Subcutaneous preadipocyte (primary cell): Measurements from ENCODE around the gene CSKMT. TPM values are rescaled to one million over a fixed set of nuclear protein-coding genes. Genes with fewer than 3 reads are reported as not detected.

Source experiments
- small RNA-seq: library from RNA; depleted of rRNA; stranded (forward); fragments of <200 nt; gene quantifications from one replicate; pipeline ENCODE3, GENCODE V24; 2012
- total RNA-seq: library from RNA; depleted of rRNA; stranded (reverse); fragments of >200 nt; gene quantifications from 2 replicates; pipeline ENCODE4 v1.2.3, GENCODE V29; 2012

The CSKMT gene, protein sequence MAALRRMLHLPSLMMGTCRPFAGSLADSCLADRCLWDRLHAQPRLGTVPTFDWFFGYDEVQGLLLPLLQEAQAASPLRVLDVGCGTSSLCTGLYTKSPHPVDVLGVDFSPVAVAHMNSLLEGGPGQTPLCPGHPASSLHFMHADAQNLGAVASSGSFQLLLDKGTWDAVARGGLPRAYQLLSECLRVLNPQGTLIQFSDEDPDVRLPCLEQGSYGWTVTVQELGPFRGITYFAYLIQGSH
- total RNA-seq = 8.5 and 17.6 TPM in 2 replicates

DNA sequence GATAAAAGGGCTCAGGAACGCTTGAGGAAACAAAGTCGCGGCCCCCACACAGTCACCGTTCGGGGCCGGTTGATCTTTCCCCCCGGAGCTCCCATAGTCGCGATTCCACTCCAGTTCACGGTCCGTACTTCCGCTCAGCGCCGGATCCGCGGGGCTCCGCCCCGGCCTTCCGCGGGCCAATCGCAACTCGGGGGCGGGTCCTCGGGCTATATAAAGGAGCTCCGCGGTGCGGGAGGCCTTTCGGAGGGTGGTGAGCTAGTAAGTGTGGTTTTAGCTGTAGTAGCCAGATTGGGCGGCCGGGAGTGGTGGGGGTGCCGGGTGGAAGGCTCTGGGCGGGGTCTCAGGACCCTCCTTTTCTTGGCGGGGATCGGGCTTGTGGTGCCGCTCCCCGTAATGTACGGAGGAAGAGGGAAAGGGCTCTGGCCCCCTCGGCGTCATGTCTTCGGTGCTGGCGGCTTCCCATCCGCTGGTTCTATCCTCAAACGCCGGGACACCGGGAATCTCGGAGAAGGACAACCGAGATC lies at the start of gene CSKMT, which contains the start of gene C11orf98:
Gene CSKMT, plus strand, starts transcription at position 238 of the 524 bp plus-strand sequence. CDS start 568 bp downstream, outside the sequence.
Gene C11orf98, minus strand, starts transcription at position 136 of the 524 bp plus-strand sequence. Its CDS starts 41 bp downstream, at position 95.

DNA sequence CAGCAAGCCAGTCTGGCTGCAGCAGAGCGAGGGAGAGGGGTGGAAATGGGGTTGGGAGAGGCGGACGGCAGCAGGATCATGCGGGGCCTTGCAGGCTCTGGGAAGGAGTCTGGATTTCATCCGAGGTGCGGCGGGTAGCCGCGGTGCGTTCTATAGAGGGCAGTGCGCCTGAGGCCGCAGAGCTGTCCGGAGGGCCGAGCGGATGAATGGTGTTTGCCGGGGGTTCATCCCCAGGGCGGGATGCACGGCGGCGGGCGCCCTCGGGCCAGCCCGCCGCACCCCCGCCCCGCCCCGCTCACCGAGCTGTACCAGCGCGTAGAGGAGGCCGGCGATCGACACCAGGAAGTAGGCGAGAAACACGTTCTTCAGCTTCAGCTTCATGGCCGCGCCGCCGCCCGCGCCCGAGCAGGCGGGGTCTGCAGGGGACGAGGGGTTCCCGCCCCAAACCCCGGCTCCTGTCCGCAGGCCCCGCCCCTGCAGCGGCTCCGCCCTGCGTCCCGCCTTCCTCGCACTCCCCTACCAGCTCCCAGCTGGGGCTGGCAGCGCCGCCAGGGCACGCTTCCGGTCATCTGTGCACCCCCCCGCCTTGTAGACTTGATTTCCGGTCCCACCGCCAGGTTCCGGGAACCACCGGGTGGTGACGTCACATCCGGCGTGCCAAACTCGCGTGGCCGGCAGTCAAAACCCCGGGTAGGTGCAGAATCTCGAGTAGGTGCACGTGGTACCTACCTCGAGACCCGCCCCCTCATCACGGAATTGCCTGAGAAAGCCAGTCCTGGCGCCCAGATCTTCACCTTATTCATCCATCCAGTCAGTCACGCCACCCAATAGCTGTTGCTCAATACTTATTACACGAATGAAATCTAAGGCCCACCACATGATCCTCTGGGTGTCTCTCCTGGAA lies 43.3 kb upstream of the CSKMT start, which contains the start of gene B3GAT3:
Gene B3GAT3, minus strand, starts transcription at position 420 of the 904 bp plus-strand sequence. Its CDS starts 39 bp downstream, at position 381.

DNA sequence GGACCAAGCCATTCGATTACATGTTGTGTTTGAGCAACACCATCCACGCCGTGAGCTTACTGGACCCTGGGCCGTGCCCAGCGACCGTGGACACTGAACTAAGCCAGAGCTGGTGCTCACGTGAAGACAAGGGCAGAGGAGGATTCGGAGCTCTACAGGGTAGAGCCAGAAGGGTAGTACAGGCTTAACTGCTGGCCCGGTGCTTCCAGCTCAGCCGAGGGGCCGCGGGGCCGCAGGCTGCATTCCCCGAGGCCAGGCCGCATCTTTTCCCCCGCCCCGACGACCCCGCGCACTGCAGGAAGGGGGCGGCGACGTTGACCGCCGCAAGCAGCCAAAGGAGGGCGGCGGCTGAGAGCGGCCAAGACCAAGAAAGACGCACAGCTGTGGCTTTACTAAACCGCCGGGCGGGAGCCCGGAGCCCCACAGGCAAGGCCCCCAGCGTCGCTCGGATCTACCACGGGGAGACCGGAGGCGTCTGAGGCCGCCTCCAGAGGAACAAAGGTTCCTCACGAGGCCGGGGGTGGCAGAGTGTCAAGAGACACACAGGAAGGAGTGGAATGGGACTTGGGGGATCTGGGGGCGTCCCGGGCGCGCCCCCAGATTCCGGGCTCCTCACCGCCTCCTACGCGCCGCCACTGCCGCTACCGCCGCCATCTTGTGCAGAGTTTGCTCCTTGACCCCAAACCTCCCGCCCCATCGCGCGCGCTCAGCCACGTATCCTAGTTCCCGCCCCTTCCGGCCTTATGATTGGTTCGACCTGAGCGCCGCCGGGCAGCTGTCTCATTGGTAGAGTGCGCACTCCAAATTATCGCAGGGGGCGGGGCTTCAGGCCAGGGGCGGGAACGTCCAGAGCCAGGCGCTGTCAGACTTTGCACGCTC lies 18.9 kb upstream of the CSKMT start, which contains the start of gene GANAB:
Gene GANAB, minus strand, starts transcription at position 668 of the 879 bp plus-strand sequence. Its CDS starts 14 bp downstream, at position 654.

DNA sequence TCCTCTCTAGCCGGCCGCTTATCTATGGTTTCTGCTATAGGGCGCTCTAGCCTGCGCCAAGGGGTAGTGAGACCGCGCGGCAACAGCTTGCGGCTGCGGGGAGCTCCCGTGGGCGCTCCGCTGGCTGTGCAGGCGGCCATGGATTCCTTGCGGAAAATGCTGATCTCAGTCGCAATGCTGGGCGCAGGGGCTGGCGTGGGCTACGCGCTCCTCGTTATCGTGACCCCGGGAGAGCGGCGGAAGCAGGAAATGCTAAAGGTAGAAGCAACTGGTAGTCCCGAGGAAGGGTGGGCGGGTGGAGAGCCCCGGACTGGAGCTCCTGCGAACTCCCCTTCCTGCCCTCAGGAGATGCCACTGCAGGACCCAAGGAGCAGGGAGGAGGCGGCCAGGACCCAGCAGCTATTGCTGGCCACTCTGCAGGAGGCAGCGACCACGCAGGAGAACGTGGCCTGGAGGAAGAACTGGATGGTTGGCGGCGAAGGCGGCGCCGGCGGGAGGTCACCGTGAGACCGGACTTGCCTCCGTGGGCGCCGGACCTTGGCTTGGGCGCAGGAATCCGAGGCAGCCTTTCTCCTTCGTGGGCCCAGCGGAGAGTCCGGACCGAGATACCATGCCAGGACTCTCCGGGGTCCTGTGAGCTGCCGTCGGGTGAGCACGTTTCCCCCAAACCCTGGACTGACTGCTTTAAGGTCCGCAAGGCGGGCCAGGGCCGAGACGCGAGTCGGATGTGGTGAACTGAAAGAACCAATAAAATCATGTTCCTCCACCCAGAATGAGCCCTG lies 6.7 kb downstream of the CSKMT start, which contains the start of the genes LBHD1 and UQCC3:
Gene LBHD1, minus strand, starts transcription at position 660 of the 782 bp plus-strand sequence. CDS start 2,236 bp downstream, outside the sequence.
Gene UQCC3, plus strand, starts transcription at position 66 of the 782 bp plus-strand sequence. Its CDS starts 73 bp downstream, at position 139.

DNA sequence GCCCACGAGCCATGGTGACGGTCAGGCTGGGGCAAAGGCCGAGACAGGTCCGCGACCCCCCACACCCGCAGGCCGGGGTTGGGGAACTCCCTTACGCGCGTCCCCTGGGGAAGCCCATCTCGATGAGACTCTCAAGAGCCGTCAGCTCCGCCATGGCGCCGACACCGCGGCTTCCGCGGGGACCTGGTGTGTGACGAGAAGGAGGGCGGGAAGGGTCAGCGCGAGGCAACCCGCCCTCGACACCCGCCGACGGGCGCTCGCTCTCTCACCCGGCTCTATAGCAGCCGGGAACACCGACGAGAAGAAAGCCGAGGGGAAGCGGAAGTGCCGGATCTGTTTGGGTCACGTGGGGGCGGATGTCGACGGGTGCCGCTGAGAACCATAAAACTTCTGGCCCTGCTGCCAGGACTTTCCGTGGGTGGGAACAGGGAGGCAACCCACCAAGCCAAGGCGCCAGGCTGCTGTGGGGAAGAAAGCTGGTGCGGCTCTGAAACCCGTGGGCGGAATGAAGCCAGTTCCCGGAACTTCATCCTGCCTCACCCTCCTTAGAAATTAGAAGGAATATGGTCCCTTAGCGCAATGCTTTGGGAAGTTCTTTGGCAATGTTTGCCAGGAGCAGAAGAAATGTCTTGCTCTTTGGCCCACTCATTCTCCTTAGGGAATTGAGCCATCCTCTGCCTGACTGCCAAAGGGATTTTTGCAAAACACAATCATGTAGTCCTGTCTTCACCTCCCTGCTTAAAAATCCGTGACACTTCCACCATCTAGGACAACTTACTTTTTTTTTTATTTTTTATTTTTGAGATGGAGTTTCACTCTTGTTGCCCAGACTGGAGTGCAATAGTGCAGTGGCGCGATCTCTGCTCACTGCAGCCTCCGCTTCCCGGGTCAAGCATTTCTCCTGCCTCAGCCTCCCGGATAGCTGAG lies 13.9 kb downstream of the CSKMT start, which contains the start of gene UBXN1:
Gene UBXN1, minus strand, starts transcription at position 304 of the 927 bp plus-strand sequence. Its CDS starts 150 bp downstream, at position 154.

DNA sequence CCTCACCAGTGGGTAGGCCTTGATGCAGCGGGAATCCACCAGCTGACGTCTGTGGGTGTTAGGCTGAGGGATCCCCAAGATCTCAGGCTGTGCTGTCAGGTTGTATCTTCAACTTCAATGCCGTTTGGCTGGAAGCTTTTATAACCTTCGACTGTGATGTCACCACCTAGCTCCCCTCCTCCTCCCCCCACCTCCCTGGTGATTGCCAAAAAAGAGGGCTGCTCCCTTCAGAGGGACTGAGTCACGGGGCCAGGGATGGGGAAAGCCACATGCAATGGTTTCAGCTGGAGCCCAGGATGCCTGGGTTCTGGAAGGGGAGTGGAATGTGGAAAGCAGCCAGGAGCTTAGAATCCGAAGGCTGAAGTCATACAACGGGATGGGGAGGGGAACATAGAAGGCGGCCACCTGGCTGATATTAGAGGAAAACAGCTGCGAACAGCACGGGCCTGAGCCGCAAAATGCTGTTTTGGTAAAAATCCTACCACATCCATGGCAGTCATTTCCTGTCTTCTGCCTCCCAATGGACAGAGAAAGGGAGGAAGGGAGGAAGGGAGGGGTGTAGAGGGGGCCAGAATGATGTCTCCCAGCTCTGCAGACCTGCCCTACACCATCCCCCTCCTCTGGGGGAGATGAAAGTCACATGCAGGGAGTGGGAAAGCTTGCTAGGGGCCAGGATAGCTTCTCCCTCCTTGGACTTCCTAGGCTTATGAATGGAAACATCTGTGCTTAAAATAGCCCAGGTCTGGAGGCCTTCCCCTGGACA lies 24.5 kb downstream of the CSKMT start, which contains the start of gene LRRN4CL:
Gene LRRN4CL, minus strand, starts transcription at position 110 of the 763 bp plus-strand sequence. CDS start 1,022 bp downstream, outside the sequence.

DNA sequence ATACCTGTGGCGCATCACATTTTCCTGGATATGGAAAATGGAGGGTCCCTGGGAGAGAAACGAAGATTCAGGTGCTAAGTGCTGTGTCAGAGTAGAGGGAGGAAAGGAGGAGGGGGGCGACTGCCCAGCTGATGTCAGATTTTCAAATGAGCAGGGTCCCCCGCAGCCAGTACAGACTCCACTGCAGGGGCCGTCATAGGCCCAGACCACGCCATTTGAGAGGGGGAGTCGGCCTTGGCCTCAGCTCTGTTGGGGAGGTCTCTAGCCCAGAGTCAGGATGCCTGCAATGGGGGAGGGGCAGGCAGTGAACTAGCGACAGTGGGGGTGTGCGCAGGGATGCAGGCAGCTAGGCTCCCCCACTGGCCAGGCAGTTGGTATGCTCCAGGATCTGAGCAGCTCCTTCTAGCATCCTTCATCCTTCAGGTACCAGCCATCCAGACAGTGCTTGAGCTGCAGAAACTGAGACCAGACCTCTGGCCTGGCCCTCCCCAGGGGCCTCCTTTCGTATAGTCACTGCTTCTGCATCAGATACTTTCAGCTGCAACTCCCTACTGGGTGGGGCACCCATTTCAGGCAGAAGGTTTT lies 42.3 kb downstream of the CSKMT start, which contains the start of the genes BSCL2 and GNG3:
Gene BSCL2, minus strand, starts transcription at position 148 of the 585 bp plus-strand sequence. CDS start 229 bp downstream, outside the sequence.
Gene GNG3, plus strand, starts transcription at position 400 of the 585 bp plus-strand sequence. CDS start 620 bp downstream, outside the sequence.

Small RNAs within 50 kb of the gene (small RNA-seq; reads per million reads assigned to genes)
- gene SNORA57 = not detected

Other genes with a start within 250 kb of the CSKMT start
- gene SCGB1A1, start 246.3 kb upstream of the CSKMT start, total RNA-seq = not detected in 2 replicates
- 800 and 1,162 TPM in 2 replicates for gene AHNAK, start 118.5 kb upstream of the CSKMT start, total RNA-seq
- 828 and 1,333 TPM in 2 replicates for gene EEF1G, start 91.4 kb upstream of the CSKMT start, total RNA-seq
- 4.8 and 7.6 TPM in 2 replicates for gene TUT1, start 73.8 kb upstream of the CSKMT start, total RNA-seq
- 95.2 and 143 TPM in 2 replicates for gene MTA2, start 63.4 kb upstream of the CSKMT start, total RNA-seq
- gene EML3, start 52.5 kb upstream of the CSKMT start, total RNA-seq = 22.0 and 25.6 TPM in 2 replicates
- 3.1 and 4.4 TPM in 2 replicates for gene ROM1, start 52.1 kb upstream of the CSKMT start, total RNA-seq
- gene B3GAT3, start 43.3 kb upstream of the CSKMT start, total RNA-seq = 28.0 and 42.3 TPM in 2 replicates
- 178 and 191 TPM in 2 replicates for gene GANAB, start 18.7 kb upstream of the CSKMT start, total RNA-seq
- gene INTS5, start 12.0 kb upstream of the CSKMT start, total RNA-seq = 30.5 and 34.8 TPM in 2 replicates
- gene C11orf98, start 102 bp upstream of the CSKMT start, total RNA-seq = 24.8 and 29.4 TPM in 2 replicates
- 7.8 and 9.2 TPM in 2 replicates for gene UQCC3, start 6.4 kb downstream of the CSKMT start, total RNA-seq
- 8.0 and 8.5 TPM in 2 replicates for gene LBHD1, start 7.0 kb downstream of the CSKMT start, total RNA-seq
- gene UBXN1, start 13.8 kb downstream of the CSKMT start, total RNA-seq = 70.6 and 99.2 TPM in 2 replicates
- 16.4 and 38.2 TPM in 2 replicates for gene LRRN4CL, start 24.2 kb downstream of the CSKMT start, total RNA-seq
- 36.0 and 43.4 TPM in 2 replicates for gene BSCL2, start 42.1 kb downstream of the CSKMT start, total RNA-seq
- not detected in 2 replicates for gene GNG3, start 42.4 kb downstream of the CSKMT start, total RNA-seq
- 9.9 and 12.5 TPM in 2 replicates for gene HNRNPUL2, start 62.1 kb downstream of the CSKMT start, total RNA-seq
- gene TTC9C, start 63.2 kb downstream of the CSKMT start, total RNA-seq = 32.3 and 36.0 TPM in 2 replicates
- gene ZBTB3, start 88.8 kb downstream of the CSKMT start, total RNA-seq = 12.3 and 13.6 TPM in 2 replicates
- 44.4 and 55.5 TPM in 2 replicates for gene POLR2G, start 96.3 kb downstream of the CSKMT start, total RNA-seq
- gene TAF6L, start 106.1 kb downstream of the CSKMT start, total RNA-seq = 14.7 and 19.5 TPM in 2 replicates
- 25.0 and 38.9 TPM in 2 replicates for gene TMEM179B, start 122.1 kb downstream of the CSKMT start, total RNA-seq
- 15.8 and 18.4 TPM in 2 replicates for gene TMEM223, start 126.7 kb downstream of the CSKMT start, total RNA-seq
- gene NXF1, start 140.1 kb downstream of the CSKMT start, total RNA-seq = 24.2 and 26.1 TPM in 2 replicates
- 31.5 and 36.0 TPM in 2 replicates for gene STX5, start 166.7 kb downstream of the CSKMT start, total RNA-seq
- gene TEX54, start 167.5 kb downstream of the CSKMT start, total RNA-seq = not detected in 2 replicates
- 63.9 and 71.0 TPM in 2 replicates for gene WDR74, start 174.3 kb downstream of the CSKMT start, total RNA-seq
- gene SLC3A2, start 215.6 kb downstream of the CSKMT start, total RNA-seq = 130 and 160 TPM in 2 replicates